ENCODE data around the gene PSME3IP1. TPM values are rescaled to one million over a fixed set of nuclear protein-coding genes. Genes with fewer than 3 reads are reported as not detected.

Gene PSME3IP1
- total RNA-seq, 4 donors from 2014 or later, result 95.7 to 185 (median 120) TPM

GRCh38 chr16:57125969-57126368 is 59.9 kb downstream of the PSME3IP1 start:
- no peaks in the 10 kb centered on the region for H3K9me3 ChIP-seq
- in situ Hi-C loops (cut with MboI; ENCODE audit: low pct_ligation_motif_present in 1 of 4, low pct_unique_long_range_greater_than_20kb in 1 of 4, low sequenced_read_pairs in 3 of 4), result no loop called here
- peaks cover 0 to 10% (median 6%) of the 10 kb centered on the region in 4 donors for H3K4me1 ChIP-seq
- no peak overlapping the region for H3K4me3 ChIP-seq
- intact Hi-C loops (cut with DNase I; ENCODE audit: low total_unique reads), result no loop called here
- 94% methylated on average over 4 of the region's 4 CpGs; no CpG with 5 or more reads in 1 of the 2 donors for WGBS, 2 donors (ENCODE audit: low coverage in 1 of 2)
- no peak overlapping the region for H3K27ac ChIP-seq
- no peak for TF ChIP-seq POLR2AphosphoS5 (IDR thresholded peaks at IDR 0.05)
- no peak for TF ChIP-seq CTCF (IDR thresholded peaks at IDR 0.05)
- TF ChIP-seq POLR2A (IDR thresholded peaks at IDR 0.05), result no peak
- TF ChIP-seq EP300 (IDR thresholded peaks at IDR 0.05; ENCODE audit: low read depth), result no peak
- DNase-seq, result no peak
- H3K27me3 ChIP-seq, result no peaks in the 10 kb centered on the region
- H3K36me3 ChIP-seq, result no peaks in the 10 kb centered on the region

GRCh38 chr16:57125376-57125775 is 60.5 kb downstream of the PSME3IP1 start:
- Histone ChIP-seq H3K27me3 (no peaks in the 10 kb centered on the region), H3K9me3 (no peaks in the 10 kb centered on the region), H3K4me1 (peaks cover 0 to 4% (median under 1%) of the 10 kb centered on the region in 4 donors), H3K4me3 (no peak overlapping the region), H3K36me3 (no peaks in the 10 kb centered on the region), H3K27ac (no peak overlapping the region)
- in situ Hi-C loops (cut with MboI; ENCODE audit: low pct_ligation_motif_present in 1 of 4, low pct_unique_long_range_greater_than_20kb in 1 of 4, low sequenced_read_pairs in 3 of 4) (no loop called here), intact Hi-C loops (cut with DNase I; ENCODE audit: low total_unique reads) (no loop called here)
- TF ChIP-seq EP300 (IDR thresholded peaks at IDR 0.05; ENCODE audit: low read depth) (no peak), POLR2A (IDR thresholded peaks at IDR 0.05) (no peak)
- WGBS, 2 donors (ENCODE audit: low coverage in 1 of 2), result 100% methylated on average over 4 of the region's 4 CpGs
- DNase-seq, result no peak

GRCh38 chr16:57123974-57124674 is 61.7 kb downstream of the PSME3IP1 start:
- Histone ChIP-seq H3K4me1 (no peaks in the 10 kb centered on the region), H3K27ac (no peak overlapping the region), H3K36me3 (no peaks in the 10 kb centered on the region), H3K27me3 (no peaks in the 10 kb centered on the region), H3K9me3 (no peaks in the 10 kb centered on the region), H3K4me3 (no peak overlapping the region)
- WGBS, 2 donors (ENCODE audit: low coverage in 1 of 2), result 79 to 83% methylated on average over 2 to 11 of the region's 11 CpGs
- TF ChIP-seq EP300 (IDR thresholded peaks at IDR 0.05; ENCODE audit: low read depth) (no peak), POLR2A (IDR thresholded peaks at IDR 0.05) (no peak), POLR2AphosphoS5 (IDR thresholded peaks at IDR 0.05) (no peak), CTCF (IDR thresholded peaks at IDR 0.05) (no peak)
- in situ Hi-C loops (cut with MboI; ENCODE audit: low pct_ligation_motif_present in 1 of 4, low pct_unique_long_range_greater_than_20kb in 1 of 4, low sequenced_read_pairs in 3 of 4) (no loop called here), intact Hi-C loops (cut with DNase I; ENCODE audit: low total_unique reads) (no loop called here)
- DNase-seq, result no peak

GRCh38 chr16:57123216-57123973 is 62.4 kb downstream of the PSME3IP1 start:
- WGBS, 2 donors (ENCODE audit: low coverage in 1 of 2), result 60 to 89% methylated on average over 1 to 7 of the region's 7 CpGs
- H3K36me3 ChIP-seq, result no peaks in the 10 kb centered on the region

More at GRCh38 chr16:57123216-57123973, 62.4 kb downstream of the PSME3IP1 start:
- no peaks in the 10 kb centered on the region for H3K9me3 ChIP-seq
- no peak for TF ChIP-seq POLR2AphosphoS5 (IDR thresholded peaks at IDR 0.05)
- no peak for TF ChIP-seq POLR2A (IDR thresholded peaks at IDR 0.05)
- TF ChIP-seq CTCF (IDR thresholded peaks at IDR 0.05), result no peak
- TF ChIP-seq EP300 (IDR thresholded peaks at IDR 0.05; ENCODE audit: low read depth), result no peak
- intact Hi-C loops (cut with DNase I; ENCODE audit: low total_unique reads), result no loop called here
- in situ Hi-C loops (cut with MboI; ENCODE audit: low pct_ligation_motif_present in 1 of 4, low pct_unique_long_range_greater_than_20kb in 1 of 4, low sequenced_read_pairs in 3 of 4), result no loop called here
- no peaks in the 10 kb centered on the region for H3K4me1 ChIP-seq
- H3K27me3 ChIP-seq, result no peaks in the 10 kb centered on the region
- H3K27ac ChIP-seq, result no peak overlapping the region
- no peak for DNase-seq
- no peak overlapping the region for H3K4me3 ChIP-seq
